ENCODE data around the gene SLC25A38. TPM values are rescaled to one million over a fixed set of nuclear protein-coding genes. Genes with fewer than 3 reads are reported as not detected.
"Not testable (repeated sequence)": the region's sequence is repeated elsewhere in the genome, so short reads cannot be mapped to it uniquely, and the experiment has no call there.

The SLC25A38 gene
- polyA plus RNA-seq, 3 donors from 2014 or later, result 32.1 to 55.0 (median 37.8) TPM

DNA sequence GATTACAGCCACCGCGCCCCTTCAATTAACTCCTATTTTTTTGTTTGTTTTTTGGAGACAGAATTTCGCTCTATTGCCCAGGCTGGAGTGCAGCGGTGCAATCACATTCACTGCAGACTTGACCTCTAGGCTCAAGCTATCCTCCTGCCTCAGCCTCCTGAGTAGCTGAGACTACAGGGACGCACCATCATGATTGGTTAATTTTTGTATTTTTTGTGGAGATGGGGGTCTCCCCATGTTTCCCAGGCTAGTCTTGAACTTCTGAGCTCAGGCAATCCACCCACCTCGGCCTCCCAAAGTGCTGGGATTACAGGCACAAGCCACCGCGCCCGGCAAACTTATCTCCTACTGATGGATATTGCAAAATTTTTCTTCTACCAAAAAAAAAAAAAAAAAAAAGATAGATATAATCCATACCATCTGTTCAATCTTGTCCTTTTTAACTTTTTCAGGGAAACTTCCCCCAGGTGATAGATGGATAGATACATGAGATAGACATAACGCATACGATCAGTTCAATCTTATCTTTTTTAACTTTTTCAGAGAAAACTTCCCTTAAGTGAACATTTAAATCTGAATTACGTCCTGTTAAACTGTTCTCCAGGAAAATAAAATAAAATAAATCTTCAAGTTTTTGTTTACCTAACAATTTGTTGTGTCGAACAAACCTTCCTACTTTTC lies 22.7 kb downstream of the SLC25A38 start:
- Mint-ChIP-seq H3K27ac (peak overlapping the region; percentile 94 to 99 (median 97)), H3K9me3 (no peaks in the 10 kb centered on the region), H3K4me1 (peaks cover 36 to 44% of the 10 kb centered on the region in 2 donors), H3K4me3 (peak overlapping the region; percentile 90 to 99 (median 96)), H3K36me3 (peaks cover 7 to 22% (median 10%) of the 10 kb centered on the region in 3 donors), H3K27me3 (ENCODE audit: low read depth in 3 of 3) (peaks cover 3 to 12% (median 8%) of the 10 kb centered on the region in 3 donors)
- DNase-seq, result no peak

DNA sequence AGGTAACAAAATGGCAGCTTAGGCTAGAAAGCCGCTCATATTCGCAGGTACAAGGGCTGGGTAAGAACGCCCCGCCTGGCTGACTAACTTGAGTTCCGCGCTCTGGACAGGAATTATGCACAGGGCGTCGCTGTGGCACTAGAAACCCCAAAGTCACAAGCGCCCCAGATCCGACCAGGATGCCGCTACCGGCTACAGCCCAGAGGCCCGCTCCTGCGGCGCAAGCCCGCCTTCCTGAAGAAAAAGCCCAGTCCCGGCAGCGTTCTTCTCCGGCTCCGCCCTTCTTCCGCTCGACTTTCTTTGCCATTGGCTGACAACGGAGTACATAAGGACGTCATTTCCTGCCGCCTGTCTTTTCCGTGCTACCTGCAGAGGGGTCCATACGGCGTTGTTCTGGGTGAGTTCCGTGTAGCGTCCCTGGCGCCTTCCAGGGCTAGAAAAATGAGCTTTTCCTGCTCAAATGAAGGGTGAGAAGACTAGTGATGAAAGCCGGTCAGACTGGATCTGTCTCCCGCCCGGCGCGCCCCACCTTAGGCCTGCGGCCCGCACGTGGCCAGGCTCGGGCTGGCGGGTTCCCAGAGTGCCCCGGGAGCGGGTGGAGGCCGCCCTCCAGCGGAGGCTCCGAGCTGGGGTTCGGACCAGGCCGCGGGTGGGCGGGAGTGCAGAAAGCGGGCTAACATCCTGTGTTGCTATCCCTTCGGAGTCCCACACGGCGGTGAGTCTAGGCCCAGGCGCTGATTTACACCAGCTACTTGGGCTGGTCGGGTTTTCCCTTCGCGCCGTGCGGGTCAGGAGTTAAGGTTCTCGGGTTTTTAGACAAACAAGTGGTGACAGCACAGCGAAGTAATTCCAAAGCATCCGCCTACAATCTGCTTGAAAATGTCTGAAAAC lies 23.4 kb downstream of the SLC25A38 start, which contains the start of gene RPSA:
Gene RPSA, plus strand, starts transcription at position 353 of the 891 bp plus-strand sequence. CDS start 934 bp downstream, outside the sequence.
- peak within 1 kb of the TSS; percentile 90 to 99 (median 96) for H3K4me3 Mint-ChIP-seq
- H3K4me1 Mint-ChIP-seq, result peaks cover 42 to 52% of the 10 kb centered on the region in 2 donors
- DNase-seq, result peak; percentile 96 to 98 (median 98)
- peaks cover 3 to 12% (median 8%) of the 10 kb centered on the region in 3 donors for H3K27me3 Mint-ChIP-seq (ENCODE audit: low read depth in 3 of 3)
- peaks cover 10 to 28% (median 13%) of the 10 kb centered on the region in 3 donors for H3K36me3 Mint-ChIP-seq
- H3K9me3 Mint-ChIP-seq, result no peaks in the 10 kb centered on the region
- peak within 1 kb of the TSS; percentile 94 to 99 (median 97) for H3K27ac Mint-ChIP-seq

DNA sequence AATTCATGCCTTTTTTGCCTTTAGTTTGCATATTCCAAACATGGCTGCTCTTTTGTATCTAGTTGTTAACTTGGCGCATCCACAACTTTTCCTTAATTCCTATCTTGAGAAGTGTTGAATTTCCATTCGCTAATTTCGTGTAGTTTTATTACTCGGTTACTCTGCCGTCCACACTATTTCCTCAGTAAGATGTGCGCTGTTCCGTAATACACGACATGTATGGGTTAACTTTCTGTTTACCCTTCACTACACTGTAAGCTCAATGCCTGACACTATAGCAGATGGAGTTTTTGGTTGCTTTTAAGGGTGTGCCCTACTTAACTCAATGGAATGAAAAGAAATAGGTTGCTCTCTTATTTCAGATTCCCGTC lies 24.1 kb downstream of the SLC25A38 start:
- DNase-seq, result no peak
- Mint-ChIP-seq H3K4me1 (peaks cover 42 to 58% of the 10 kb centered on the region in 2 donors), H3K4me3 (peak overlapping the region; percentile 90 to 99 (median 96)), H3K36me3 (peaks cover 10 to 34% (median 18%) of the 10 kb centered on the region in 3 donors), H3K27ac (peak overlapping the region; percentile 90 to 99 (median 95)), H3K9me3 (no peaks in the 10 kb centered on the region), H3K27me3 (ENCODE audit: low read depth in 3 of 3) (peaks cover 3 to 12% (median 11%) of the 10 kb centered on the region in 3 donors)

DNA sequence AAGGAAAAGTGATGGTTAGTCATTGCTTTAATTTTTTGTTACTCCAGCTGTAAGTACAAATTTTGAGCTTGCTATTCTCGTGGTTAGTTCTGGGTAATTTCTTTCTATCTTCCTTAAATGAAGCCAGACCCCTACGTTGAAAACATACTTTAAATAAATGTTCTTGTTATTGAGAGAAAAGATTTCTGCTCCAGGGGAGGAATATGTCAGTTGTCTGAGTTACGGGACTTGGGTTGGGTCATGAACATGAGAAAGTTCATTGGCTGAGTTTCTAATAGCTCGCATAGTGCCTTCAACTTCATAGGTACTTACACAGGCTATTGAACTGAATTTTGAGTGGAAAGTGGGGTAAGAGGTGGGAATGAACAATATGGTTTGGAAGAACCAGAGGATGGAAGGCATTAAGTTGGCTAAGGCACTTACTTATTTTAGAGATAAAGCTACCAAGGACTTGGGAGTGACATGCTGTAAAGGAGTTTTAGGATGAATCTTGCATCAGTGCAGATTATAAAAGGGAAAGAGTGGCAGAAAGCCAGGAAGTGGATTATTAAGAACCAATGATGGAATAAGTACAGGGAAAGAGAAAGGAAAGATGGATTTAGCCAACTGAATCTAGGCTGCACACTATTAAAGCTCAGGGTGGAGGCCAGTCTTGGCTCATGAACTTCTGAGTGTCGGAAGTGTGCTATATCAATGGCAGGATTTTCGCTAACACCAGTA lies 24.8 kb downstream of the SLC25A38 start:
- peaks cover 10 to 41% (median 22%) of the 10 kb centered on the region in 3 donors for H3K36me3 Mint-ChIP-seq
- peaks cover 3 to 12% (median 11%) of the 10 kb centered on the region in 3 donors for H3K27me3 Mint-ChIP-seq (ENCODE audit: low read depth in 3 of 3)
- H3K27ac Mint-ChIP-seq, result peak overlapping the region; percentile 90 to 99 (median 95)
- peak overlapping the region; percentile 90 to 99 (median 96) for H3K4me3 Mint-ChIP-seq
- H3K4me1 Mint-ChIP-seq, result peaks cover 42 to 61% of the 10 kb centered on the region in 2 donors
- no peaks in the 10 kb centered on the region for H3K9me3 Mint-ChIP-seq
- no peak for DNase-seq

DNA sequence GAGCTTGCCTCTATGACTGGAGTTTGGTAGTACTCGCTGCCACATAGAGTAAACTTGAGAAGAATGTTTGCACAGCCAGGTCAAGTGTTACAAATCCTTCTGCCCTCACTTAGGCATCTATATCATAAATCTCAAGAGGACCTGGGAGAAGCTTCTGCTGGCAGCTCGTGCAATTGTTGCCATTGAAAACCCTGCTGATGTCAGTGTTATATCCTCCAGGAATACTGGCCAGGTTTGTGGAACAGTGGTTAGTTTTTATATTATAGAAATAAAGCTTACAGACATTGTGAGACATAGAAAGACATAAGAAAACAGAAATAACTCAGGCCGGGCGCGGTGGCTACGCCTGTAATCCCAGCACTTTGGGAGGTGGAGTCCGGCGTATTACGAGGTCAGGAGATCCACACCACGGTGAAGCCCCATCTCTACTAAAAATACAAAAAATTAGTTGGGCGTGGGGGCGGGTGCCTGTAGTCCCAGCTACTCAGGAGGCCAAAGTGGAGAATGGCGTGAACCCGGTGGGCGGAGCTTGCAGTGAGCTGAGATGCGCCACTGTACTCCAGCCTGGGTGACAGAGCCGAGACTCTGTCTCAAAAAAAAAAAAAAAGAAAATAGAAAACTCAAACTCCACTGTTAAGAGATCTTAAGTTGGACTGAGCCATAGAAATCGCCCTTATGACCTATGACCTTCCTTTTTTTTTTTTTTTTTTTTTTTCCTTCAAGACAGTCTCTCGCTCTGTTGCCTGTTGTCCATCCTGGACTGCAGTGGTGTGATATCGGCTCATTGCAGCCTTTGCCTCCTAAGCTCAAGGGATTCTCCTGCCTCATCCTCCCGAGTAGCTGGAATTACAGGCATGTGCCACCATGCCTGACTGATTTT lies 25.6 kb downstream of the SLC25A38 start:
- Mint-ChIP-seq H3K9me3 (no peaks in the 10 kb centered on the region), H3K4me1 (peaks cover 42 to 61% of the 10 kb centered on the region in 2 donors), H3K36me3 (peaks cover 10 to 49% (median 28%) of the 10 kb centered on the region in 3 donors), H3K27me3 (ENCODE audit: low read depth in 3 of 3) (peaks cover 3 to 12% (median 11%) of the 10 kb centered on the region in 3 donors), H3K4me3 (peak overlapping the region in 3 of 5 donors; percentile 94 to 99 (median 96)), H3K27ac (peak overlapping the region; percentile 46 to 97 (median 92))
- no peak for DNase-seq

DNA sequence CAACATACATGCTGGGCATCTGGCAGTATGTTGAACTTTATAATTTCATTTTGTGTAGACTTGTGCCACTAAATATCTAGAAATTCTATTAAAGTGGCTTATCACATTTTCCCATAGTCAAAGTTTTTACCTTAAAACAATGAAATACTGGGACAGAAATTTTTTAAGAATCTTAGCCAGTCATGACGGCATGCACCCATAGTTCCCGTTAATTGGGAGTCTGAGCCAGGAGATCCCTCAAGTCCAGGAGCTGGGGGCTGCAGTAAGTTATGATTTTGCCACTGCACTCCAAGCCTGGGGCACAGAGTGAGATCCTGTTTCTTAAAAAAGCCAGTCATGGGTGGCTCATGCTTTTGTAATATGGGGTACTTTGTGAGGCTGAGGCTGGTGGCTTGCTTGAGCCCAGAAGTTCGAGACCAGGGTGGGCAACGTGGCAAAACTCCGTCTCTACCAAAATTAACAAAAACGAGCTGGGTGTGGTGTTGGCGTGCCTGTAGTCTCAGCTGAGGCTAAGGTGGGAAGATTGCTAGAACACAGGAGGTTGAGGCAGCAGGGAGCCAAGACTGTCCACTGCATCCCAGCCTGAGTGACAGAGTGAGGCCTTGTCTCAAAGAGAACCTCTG lies 26.5 kb downstream of the SLC25A38 start:
- H3K4me1 Mint-ChIP-seq, result peaks cover 42 to 63% of the 10 kb centered on the region in 2 donors
- peaks cover 3 to 12% (median 11%) of the 10 kb centered on the region in 3 donors for H3K27me3 Mint-ChIP-seq (ENCODE audit: low read depth in 3 of 3)
- DNase-seq, result no peak
- H3K27ac Mint-ChIP-seq, result peak overlapping the region in 4 of 6 donors; percentile 48 to 79 (median 62)
- H3K9me3 Mint-ChIP-seq, result no peaks in the 10 kb centered on the region
- H3K36me3 Mint-ChIP-seq, result peaks cover 10 to 55% (median 29%) of the 10 kb centered on the region in 3 donors
- peak overlapping the region in 2 of 5 donors; percentile 14 to 38 for H3K4me3 Mint-ChIP-seq

DNA sequence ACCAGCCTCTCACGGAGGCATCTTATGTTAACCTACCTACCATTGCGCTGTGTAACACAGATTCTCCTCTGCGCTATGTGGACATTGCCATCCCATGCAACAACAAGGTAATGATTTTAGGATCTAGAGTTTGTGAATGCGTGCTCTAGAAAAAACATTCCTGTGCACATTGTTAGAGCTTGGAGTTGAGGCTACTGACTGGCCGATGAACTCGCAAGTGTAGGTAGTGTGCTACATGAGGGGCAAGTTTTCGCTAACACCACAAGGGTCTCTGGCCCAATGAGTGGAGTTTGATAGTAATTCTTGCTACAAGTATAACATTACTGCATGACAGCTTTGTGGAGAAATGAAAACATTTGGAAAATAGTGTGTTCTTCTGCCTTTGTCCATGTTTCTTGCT lies 27.7 kb downstream of the SLC25A38 start:
- Mint-ChIP-seq H3K36me3 (peaks cover 10 to 59% (median 33%) of the 10 kb centered on the region in 3 donors), H3K4me3 (no peak overlapping the region), H3K9me3 (no peaks in the 10 kb centered on the region), H3K4me1 (peaks cover 42 to 66% of the 10 kb centered on the region in 2 donors), H3K27me3 (ENCODE audit: low read depth in 3 of 3) (peaks cover 3 to 13% (median 10%) of the 10 kb centered on the region in 3 donors), H3K27ac (peak overlapping the region in 1 of 6 donors; percentile 17)
- DNase-seq, result no peak

DNA sequence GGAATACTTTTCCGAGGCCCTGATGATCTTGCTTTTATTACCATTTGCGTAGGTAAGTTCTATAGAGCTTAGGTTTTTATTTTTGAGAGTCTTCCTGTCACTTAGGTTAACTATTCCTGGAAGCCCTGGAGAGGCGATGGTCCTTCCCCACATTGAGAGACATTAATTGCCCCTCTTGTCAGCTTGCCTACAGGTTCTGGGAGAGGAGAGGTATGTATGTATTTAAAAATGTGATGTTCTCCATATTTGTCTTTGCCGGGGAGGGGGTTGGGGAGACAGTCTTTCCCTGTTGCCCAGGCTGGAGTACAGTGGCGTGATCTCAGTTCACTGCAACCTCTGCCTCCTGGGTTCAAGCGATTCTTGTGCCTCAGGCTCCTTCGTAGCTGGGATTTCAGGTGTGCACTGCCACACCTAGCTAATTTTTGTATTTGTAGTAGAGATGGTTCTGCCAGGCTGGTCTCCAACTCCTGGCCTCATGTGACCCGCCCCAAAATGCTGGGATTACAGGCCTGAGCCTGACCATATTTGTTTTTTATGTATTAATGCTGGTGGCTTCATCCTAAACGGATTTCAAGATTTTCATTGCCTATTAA lies 29.6 kb downstream of the SLC25A38 start:
- Mint-ChIP-seq H3K9me3 (no peaks in the 10 kb centered on the region), H3K27ac (no peak overlapping the region), H3K4me1 (peaks cover 25 to 49% of the 10 kb centered on the region in 2 donors), H3K4me3 (no peak overlapping the region), H3K36me3 (peaks cover 9 to 58% (median 32%) of the 10 kb centered on the region in 3 donors), H3K27me3 (ENCODE audit: low read depth in 3 of 3) (peaks cover 1 to 5% (median 4%) of the 10 kb centered on the region in 3 donors)
- no peak for DNase-seq

DNA sequence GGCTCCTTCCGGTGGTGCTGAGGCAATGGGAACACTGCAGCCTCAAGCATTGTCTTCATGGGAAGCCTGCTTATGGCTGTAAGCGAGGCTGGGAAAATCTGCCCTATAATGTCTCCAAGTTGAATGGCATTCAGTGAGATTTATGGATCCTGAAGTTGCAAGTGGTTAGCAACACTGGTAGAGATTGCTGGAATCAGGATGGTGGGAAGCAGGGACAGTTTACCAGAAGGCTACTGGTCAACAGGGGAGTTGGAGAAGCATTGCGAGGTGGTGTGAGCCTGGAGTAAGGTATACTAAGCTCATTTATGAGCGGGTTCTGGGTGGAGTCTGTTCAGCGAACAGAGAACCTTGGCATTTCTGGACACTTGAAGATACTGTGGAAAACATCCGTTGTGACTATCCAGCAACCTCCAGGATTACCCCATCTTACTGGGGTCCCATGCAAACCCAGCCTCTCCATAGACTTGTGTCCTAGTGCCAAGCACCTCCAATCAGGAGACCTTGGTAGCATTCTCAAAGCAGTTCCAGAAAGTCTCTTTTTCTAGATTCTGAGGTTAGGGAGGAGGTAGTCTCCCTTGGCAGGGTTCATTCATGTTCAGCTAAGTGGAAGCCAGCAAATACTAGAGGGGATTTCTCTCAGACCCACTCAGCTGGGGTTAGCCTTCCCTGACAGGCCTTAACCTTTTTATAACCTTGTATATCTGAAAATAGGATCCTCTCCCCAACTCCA lies 30.7 kb downstream of the SLC25A38 start:
- Mint-ChIP-seq H3K9me3 (no peaks in the 10 kb centered on the region), H3K4me3 (no peak overlapping the region)

DNA sequence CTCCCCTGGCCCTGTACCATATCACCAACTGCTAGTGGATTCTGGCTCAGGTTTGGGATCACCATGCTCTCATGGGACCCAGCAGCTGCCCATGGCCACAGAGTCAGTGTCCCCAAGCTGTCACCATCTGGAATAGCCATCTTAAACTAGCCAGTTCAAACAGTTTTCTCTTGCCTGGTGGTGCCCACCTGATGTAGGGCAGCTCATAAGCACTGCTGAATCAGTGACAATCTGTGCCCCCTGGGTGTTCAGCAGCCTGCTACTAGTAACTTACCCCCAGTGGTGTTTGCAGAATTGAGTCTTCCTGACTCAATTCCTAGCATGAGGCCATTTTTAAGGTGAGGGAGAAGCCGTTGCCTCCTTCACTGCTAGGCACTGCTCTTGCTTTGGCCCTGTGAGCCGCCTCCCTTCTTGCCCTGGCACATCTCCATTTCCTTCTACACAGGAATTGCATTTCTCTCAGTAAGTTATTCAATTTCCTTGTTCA lies 31.3 kb downstream of the SLC25A38 start:
- H3K4me1 Mint-ChIP-seq, result peaks cover 12 to 34% of the 10 kb centered on the region in 2 donors
- peak overlapping the region in 1 of 5 donors; percentile 0 for H3K4me3 Mint-ChIP-seq

More for the DNA sequence above, 30.7 kb downstream of the SLC25A38 start:
- H3K27ac Mint-ChIP-seq, result peak overlapping the region in 4 of 6 donors; percentile 11 to 74 (median 57)
- H3K4me1 Mint-ChIP-seq, result peaks cover 16 to 38% of the 10 kb centered on the region in 2 donors
- DNase-seq, result no peak
- H3K27me3 Mint-ChIP-seq (ENCODE audit: low read depth in 3 of 3), result peaks cover 1 to 6% (median 4%) of the 10 kb centered on the region in 3 donors
- peaks cover 4 to 52% (median 26%) of the 10 kb centered on the region in 3 donors for H3K36me3 Mint-ChIP-seq

DNA sequence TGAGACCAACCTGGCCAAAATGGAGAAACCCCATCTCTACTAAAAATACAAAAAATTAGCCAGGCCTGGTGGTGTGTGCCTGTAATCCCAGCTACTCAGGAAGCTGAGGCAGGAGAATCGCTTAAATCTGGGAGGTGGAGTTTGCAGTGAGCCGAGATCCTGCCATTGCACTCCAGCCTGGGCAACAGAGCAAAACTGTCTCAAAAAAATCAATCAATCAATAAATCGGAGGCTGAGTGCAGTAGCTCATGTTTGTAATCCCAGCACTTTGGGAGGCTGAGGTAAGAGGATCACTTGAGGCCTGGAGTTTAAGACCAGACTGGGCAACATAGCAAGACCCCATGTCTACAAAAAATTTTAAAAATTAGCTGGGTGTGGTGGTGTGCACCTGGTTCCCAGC lies 32.1 kb downstream of the SLC25A38 start:
- peaks cover 2 to 41% (median 26%) of the 10 kb centered on the region in 3 donors for H3K36me3 Mint-ChIP-seq
- H3K4me3 Mint-ChIP-seq; H3K27ac Mint-ChIP-seq; H3K9me3 Mint-ChIP-seq; H3K27me3 Mint-ChIP-seq (ENCODE audit: low read depth in 3 of 3); DNase-seq: not testable (repeated sequence)
- H3K4me1 Mint-ChIP-seq, result peaks cover 8 to 26% of the 10 kb centered on the region in 2 donors

More for the DNA sequence above, 31.3 kb downstream of the SLC25A38 start:
- DNase-seq, result no peak
- peaks cover 1 to 6% (median 4%) of the 10 kb centered on the region in 3 donors for H3K27me3 Mint-ChIP-seq (ENCODE audit: low read depth in 3 of 3)
- no peaks in the 10 kb centered on the region for H3K9me3 Mint-ChIP-seq
- H3K36me3 Mint-ChIP-seq, result peaks cover 4 to 48% (median 26%) of the 10 kb centered on the region in 3 donors
- H3K27ac Mint-ChIP-seq, result peak overlapping the region in 5 of 6 donors; percentile 11 to 74 (median 43)
